Measurements from ENCODE around the gene STXBP5L.

STXBP5L gene

DNA sequence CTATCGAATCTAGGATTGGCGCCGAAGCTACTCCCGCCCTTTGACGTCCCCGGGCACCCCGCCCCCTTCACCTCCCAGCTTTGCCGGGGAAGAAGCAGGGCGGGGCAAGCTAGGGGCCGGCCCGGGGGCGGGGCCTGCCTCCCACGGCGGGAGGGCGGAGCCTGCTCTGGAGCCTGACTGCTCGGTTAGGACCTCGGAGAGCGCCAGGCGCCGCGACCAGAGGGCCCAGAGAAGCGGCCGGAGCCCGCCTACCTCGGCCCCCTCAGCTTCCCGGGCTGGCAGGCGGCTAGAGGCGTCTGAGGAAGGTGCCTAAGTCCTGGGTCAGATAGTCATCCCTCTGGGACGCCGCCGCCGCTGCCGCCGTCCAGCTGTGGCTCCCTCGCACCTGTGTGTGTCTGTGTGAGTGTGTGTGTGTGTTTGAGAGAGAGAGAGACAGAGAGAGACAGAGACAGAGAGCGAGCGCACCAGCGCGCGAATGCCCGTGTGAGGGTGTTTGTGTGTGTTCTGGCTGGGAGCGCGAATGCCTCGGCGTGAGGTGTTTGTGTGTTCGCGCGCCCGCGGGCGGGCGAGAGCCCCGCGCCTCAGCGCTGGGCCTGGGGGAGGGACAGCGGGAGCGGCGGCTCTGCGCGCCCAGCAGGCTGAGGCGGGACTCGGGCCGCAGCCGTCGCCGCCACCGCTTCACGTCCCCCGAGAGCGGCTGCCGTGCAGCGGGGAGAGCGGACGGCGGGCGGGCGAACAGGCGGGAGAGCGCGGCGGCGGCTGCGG is at the start of gene STXBP5L:
STXBP5L (plus strand) TSS at position 176 of the 765 bp plus-strand sequence. CDS start 1,374 bp downstream, outside the sequence.
- H3K36me3 ChIP-seq (ENCODE audit: insufficient read depth, low read length), result no peaks in the 10 kb centered on the region
- H3K4me2 ChIP-seq (ENCODE audit: low read length), result no peak within 1 kb of the TSS
- H3K27me3 ChIP-seq (ENCODE audit: insufficient read depth, low read length), result no peaks in the 10 kb centered on the region
- no peaks in the 10 kb centered on the region for H3K79me2 ChIP-seq (ENCODE audit: insufficient read depth, low read length)
- TF ChIP-seq, protein P1, sequence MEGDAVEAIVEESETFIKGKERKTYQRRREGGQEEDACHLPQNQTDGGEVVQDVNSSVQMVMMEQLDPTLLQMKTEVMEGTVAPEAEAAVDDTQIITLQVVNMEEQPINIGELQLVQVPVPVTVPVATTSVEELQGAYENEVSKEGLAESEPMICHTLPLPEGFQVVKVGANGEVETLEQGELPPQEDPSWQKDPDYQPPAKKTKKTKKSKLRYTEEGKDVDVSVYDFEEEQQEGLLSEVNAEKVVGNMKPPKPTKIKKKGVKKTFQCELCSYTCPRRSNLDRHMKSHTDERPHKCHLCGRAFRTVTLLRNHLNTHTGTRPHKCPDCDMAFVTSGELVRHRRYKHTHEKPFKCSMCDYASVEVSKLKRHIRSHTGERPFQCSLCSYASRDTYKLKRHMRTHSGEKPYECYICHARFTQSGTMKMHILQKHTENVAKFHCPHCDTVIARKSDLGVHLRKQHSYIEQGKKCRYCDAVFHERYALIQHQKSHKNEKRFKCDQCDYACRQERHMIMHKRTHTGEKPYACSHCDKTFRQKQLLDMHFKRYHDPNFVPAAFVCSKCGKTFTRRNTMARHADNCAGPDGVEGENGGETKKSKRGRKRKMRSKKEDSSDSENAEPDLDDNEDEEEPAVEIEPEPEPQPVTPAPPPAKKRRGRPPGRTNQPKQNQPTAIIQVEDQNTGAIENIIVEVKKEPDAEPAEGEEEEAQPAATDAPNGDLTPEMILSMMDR (IDR thresholded peaks at IDR 0.05; ENCODE audit: low read length), result no peak
- TF ChIP-seq EZH2 (IDR thresholded peaks at IDR 0.05; ENCODE audit: borderline replicate concordance, low read length), result no peak
- H3K9me2 ChIP-seq (ENCODE audit: low read depth, low read length), result no peaks in the 10 kb centered on the region
- H3K4me1 ChIP-seq (ENCODE audit: insufficient read depth, low read length, severe bottlenecking), result no peaks in the 10 kb centered on the region
- no peak within 1 kb of the TSS for H3K4me3 ChIP-seq (ENCODE audit: low read depth, low read length, poor library complexity, severe bottlenecking)
- H3K9ac ChIP-seq (ENCODE audit: low read length), result no peak within 1 kb of the TSS
- H3F3A ChIP-seq (ENCODE audit: insufficient read depth, low read length), result no peaks in the 10 kb centered on the region
- no peaks in the 10 kb centered on the region for H3K9me3 ChIP-seq (ENCODE audit: low read length)
- H2AFZ ChIP-seq (ENCODE audit: low read length), result no peak within 1 kb of the TSS
- H4K20me1 ChIP-seq (ENCODE audit: insufficient read depth, low read length), result no peaks in the 10 kb centered on the region
- H3K27ac ChIP-seq (ENCODE audit: low read depth, low read length, poor library complexity, severe bottlenecking), result no peak within 1 kb of the TSS

DNA sequence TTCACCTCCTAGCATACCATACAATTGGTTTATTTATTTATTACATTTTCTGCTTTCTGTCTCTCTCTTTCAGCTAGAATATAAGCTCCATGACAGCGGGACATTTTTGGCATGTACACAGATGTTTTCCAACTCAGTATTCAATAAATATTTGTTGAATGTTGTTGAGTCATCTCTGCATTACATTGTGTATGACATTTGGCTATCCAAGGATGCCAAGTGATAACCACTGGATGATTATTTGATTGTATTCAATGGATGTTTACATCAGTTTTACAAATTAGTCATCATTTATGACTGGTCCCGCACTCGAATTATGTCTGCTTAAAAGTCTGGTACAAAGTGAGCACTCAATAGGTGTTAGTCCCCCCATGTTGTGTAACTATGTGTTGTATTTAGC is 49.5 kb upstream of the STXBP5L start:
- Histone ChIP-seq H2AFZ (ENCODE audit: low read length) (no peak overlapping the region), H3K9me3 (ENCODE audit: low read length) (no peaks in the 10 kb centered on the region), H3K9ac (ENCODE audit: low read length) (no peak overlapping the region), H3F3A (ENCODE audit: insufficient read depth, low read length) (no peaks in the 10 kb centered on the region), H3K27ac (ENCODE audit: low read depth, low read length, poor library complexity, severe bottlenecking) (no peak overlapping the region), H3K36me3 (ENCODE audit: insufficient read depth, low read length) (no peaks in the 10 kb centered on the region), H4K20me1 (ENCODE audit: insufficient read depth, low read length) (no peaks in the 10 kb centered on the region), H3K4me2 (ENCODE audit: low read length) (no peak overlapping the region), H3K4me1 (ENCODE audit: insufficient read depth, low read length, severe bottlenecking) (no peaks in the 10 kb centered on the region), H3K79me2 (ENCODE audit: insufficient read depth, low read length) (no peaks in the 10 kb centered on the region), H3K4me3 (ENCODE audit: low read depth, low read length, poor library complexity, severe bottlenecking) (no peak overlapping the region), H3K9me2 (ENCODE audit: low read depth, low read length) (no peaks in the 10 kb centered on the region), H3K27me3 (ENCODE audit: insufficient read depth, low read length) (no peaks in the 10 kb centered on the region)
- TF ChIP-seq EZH2 (IDR thresholded peaks at IDR 0.05; ENCODE audit: borderline replicate concordance, low read length), result no peak
- TF ChIP-seq, protein P1 (IDR thresholded peaks at IDR 0.05; ENCODE audit: low read length), result no peak

DNA sequence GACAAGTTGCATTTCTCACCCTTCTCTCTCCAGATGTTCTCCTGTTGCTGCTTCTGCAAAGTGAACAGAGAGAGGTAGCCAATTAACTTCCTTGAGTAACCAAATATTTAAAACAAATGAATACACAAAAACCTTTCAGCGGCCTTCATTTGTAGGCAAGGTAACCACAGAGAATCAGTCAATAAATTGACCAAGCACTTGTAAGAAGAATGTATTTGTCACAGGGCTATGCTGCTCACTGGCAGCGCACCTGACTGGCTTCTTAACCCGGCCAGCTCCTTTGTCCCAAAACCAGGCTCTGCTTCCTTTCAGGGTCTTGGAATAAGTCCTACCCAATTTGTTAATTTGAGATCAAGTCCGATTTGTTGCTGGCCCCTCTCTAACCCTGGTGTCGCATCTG is 43.5 kb upstream of the STXBP5L start:
- no peaks in the 10 kb centered on the region for H3K9me2 ChIP-seq (ENCODE audit: low read depth, low read length)
- H3K36me3 ChIP-seq (ENCODE audit: insufficient read depth, low read length), result no peaks in the 10 kb centered on the region
- no peaks in the 10 kb centered on the region for H3K27me3 ChIP-seq (ENCODE audit: insufficient read depth, low read length)
- H3K4me1 ChIP-seq (ENCODE audit: insufficient read depth, low read length, severe bottlenecking), result no peaks in the 10 kb centered on the region
- H3K4me2 ChIP-seq (ENCODE audit: low read length), result no peak overlapping the region
- no peak overlapping the region for H3K4me3 ChIP-seq (ENCODE audit: low read depth, low read length, poor library complexity, severe bottlenecking)
- no peaks in the 10 kb centered on the region for H3F3A ChIP-seq (ENCODE audit: insufficient read depth, low read length)
- H3K79me2 ChIP-seq (ENCODE audit: insufficient read depth, low read length), result no peaks in the 10 kb centered on the region
- H3K9ac ChIP-seq (ENCODE audit: low read length), result no peak overlapping the region
- H3K27ac ChIP-seq (ENCODE audit: low read depth, low read length, poor library complexity, severe bottlenecking), result no peak overlapping the region
- H2AFZ ChIP-seq (ENCODE audit: low read length), result no peak overlapping the region
- H3K9me3 ChIP-seq (ENCODE audit: low read length), result no peaks in the 10 kb centered on the region
- TF ChIP-seq, protein P1 (IDR thresholded peaks at IDR 0.05; ENCODE audit: low read length), result no peak
- TF ChIP-seq EZH2 (IDR thresholded peaks at IDR 0.05; ENCODE audit: borderline replicate concordance, low read length), result no peak
- no peaks in the 10 kb centered on the region for H4K20me1 ChIP-seq (ENCODE audit: insufficient read depth, low read length)
